Activated CD4-positive, CD25-positive, alpha-beta regulatory T cell treated with anti-CD3 and anti-CD28 coated beads, Interleukin-2, amount 50 U/mL, for 24 hours (primary cell): ENCODE results near the gene C7.

ENCODE experiments used
- ATAC-seq, 2 donors: fragments of 150-1000 bp; cut with Tn5 transposase; one replicate each; pipeline ENCODE4 v1.10.0; 2021; ENCODE audit warnings: mild to moderate bottlenecking in 1 of 2, moderate library complexity in 1 of 2

The C7 gene

GRCh38 chr5:40928886-40929448 is 19.7 kb downstream of the C7 start:
- ATAC-seq: no peak

GRCh38 chr5:40932766-40933165 is 23.5 kb downstream of the C7 start:
- ATAC-seq: no peak

- no peak for ATAC-seq
These were observed 27.8 kb downstream of the C7 start for GRCh38 chr5:40937075-40937474.

- no peak for ATAC-seq
These were observed 30.5 kb downstream of the C7 start for GRCh38 chr5:40939753-40940152.

GRCh38 chr5:40945111-40945510 is 35.8 kb downstream of the C7 start:
- no peak for ATAC-seq

- no peak for ATAC-seq
These were observed 46.0 kb downstream of the C7 start for GRCh38 chr5:40955313-40955712.

GRCh38 chr5:40957048-40957447 is 47.8 kb downstream of the C7 start:
- no peak for ATAC-seq

- ATAC-seq: no peak
These were observed 49.5 kb downstream of the C7 start for GRCh38 chr5:40958811-40959210.

GRCh38 chr5:40960037-40960436 is 50.7 kb downstream of the C7 start:
- ATAC-seq: no peak

- ATAC-seq: no peak
These were observed 53.1 kb downstream of the C7 start for GRCh38 chr5:40962207-40962955.

- ATAC-seq: no peak
These were observed 63.1 kb downstream of the C7 start for GRCh38 chr5:40972434-40972833.

GRCh38 chr5:40973364-40974004 is 64.2 kb downstream of the C7 start:
- no peak for ATAC-seq

- ATAC-seq: no peak
These were observed 66.7 kb downstream of the C7 start for GRCh38 chr5:40976041-40976440.

- no peak for ATAC-seq
These were observed 67.5 kb downstream of the C7 start for GRCh38 chr5:40976836-40977235.

- ATAC-seq: no peak
These were observed 72.1 kb downstream of the C7 start for GRCh38 chr5:40981420-40981819.

GRCh38 chr5:40983781-40984180 is 74.5 kb downstream of the C7 start:
- no peak for ATAC-seq

- ATAC-seq: no peak
These were observed 75.6 kb downstream of the C7 start for GRCh38 chr5:40984884-40985283.

- ATAC-seq: no peak
These were observed 76.2 kb downstream of the C7 start for GRCh38 chr5:40985501-40985900.

GRCh38 chr5:40986666-40987065 is 77.4 kb downstream of the C7 start:
- ATAC-seq: no peak

- ATAC-seq: no peak
These were observed 78.1 kb downstream of the C7 start for GRCh38 chr5:40987349-40987748.

GRCh38 chr5:40988746-40989510 is 79.6 kb downstream of the C7 start:
- ATAC-seq: no peak

GRCh38 chr5:40991168-40991980 is 82.1 kb downstream of the C7 start:
- ATAC-seq: no peak
